Measurements from ENCODE around the gene DNAJB14. TPM values are rescaled to one million over a fixed set of nuclear protein-coding genes. Genes with fewer than 3 reads are reported as not detected.

The DNAJB14 gene
- total RNA-seq, 6 donors from 2014 or later = 37.7 to 57.4 (median 47.3) TPM

DNA sequence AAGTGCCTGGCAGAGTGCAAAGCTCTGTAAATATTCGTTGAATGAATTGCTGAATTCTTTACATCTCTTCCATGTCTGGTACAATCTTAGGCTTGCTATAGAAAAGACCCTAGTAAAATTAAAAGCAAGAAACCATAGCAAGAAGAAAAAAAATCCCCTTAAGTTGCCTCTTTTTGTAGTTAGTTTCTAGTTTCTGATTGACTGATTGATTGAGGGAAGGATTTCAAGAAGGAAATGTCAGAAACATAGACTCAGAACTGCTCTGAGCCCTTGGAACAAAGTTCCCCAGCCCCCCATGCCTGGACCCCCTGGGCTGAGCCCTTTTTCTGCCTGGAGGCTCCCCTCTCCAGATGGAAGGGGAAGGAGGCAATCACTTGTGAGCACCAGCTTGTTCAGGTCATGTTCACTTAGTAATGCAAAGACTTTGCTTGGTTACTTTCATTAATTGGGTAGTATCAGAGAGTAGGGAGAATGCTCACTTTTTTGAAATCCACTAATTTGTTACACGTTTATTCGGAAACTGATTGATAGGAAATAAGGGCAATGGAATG is 94.1 kb downstream of the DNAJB14 start:
- H3K27me3 ChIP-seq = no peaks in the 10 kb centered on the region
- TF ChIP-seq EP300 (IDR thresholded peaks at IDR 0.05) (no peak), POLR2A (IDR thresholded peaks at IDR 0.05) (no peak), POLR2AphosphoS5 (IDR thresholded peaks at IDR 0.05) (no peak)
- TF ChIP-seq, protein P1, sequence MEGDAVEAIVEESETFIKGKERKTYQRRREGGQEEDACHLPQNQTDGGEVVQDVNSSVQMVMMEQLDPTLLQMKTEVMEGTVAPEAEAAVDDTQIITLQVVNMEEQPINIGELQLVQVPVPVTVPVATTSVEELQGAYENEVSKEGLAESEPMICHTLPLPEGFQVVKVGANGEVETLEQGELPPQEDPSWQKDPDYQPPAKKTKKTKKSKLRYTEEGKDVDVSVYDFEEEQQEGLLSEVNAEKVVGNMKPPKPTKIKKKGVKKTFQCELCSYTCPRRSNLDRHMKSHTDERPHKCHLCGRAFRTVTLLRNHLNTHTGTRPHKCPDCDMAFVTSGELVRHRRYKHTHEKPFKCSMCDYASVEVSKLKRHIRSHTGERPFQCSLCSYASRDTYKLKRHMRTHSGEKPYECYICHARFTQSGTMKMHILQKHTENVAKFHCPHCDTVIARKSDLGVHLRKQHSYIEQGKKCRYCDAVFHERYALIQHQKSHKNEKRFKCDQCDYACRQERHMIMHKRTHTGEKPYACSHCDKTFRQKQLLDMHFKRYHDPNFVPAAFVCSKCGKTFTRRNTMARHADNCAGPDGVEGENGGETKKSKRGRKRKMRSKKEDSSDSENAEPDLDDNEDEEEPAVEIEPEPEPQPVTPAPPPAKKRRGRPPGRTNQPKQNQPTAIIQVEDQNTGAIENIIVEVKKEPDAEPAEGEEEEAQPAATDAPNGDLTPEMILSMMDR (IDR thresholded peaks at IDR 0.05) = no peak
- H3K27ac ChIP-seq = no peak overlapping the region
- 73 to 86% methylated on average over 3 of the region's 3 CpGs for WGBS, 2 donors
- ATAC-seq (ENCODE audit: low FRiP score in 2 of 2) (no peak), DNase-seq (no peak)
- no peaks in the 10 kb centered on the region for H3K36me3 ChIP-seq
- H3K4me3 ChIP-seq = no peak overlapping the region
- no peaks in the 10 kb centered on the region for H3K9me3 ChIP-seq
- H3K4me1 ChIP-seq = no peaks in the 10 kb centered on the region

DNA sequence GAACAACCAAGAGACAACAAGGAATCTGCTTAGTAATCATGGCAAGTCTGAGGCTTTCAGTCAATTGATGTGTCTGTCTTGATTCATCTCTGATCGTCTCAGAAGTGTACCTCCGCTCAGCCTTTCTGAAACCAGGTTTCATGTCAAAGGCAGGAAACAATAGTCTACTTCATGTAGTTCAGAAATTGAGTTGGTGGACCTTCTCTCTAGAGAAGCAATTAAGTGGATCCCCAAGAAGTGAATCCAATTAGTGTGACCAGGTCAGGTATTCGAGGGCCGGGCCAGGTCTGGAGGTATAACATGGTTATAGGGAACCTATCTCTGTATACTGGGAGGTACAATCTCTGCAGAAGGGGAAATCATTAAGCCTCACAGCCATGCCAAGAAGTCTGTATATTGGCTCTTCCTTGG is 97.8 kb downstream of the DNAJB14 start:
- Histone ChIP-seq H3K4me3 (no peak overlapping the region), H3K4me1 (no peaks in the 10 kb centered on the region), H3K36me3 (no peaks in the 10 kb centered on the region), H3K9me3 (no peaks in the 10 kb centered on the region), H3K27ac (no peak overlapping the region), H3K27me3 (no peaks in the 10 kb centered on the region)
- TF ChIP-seq POLR2AphosphoS5 (IDR thresholded peaks at IDR 0.05) (no peak), POLR2A (IDR thresholded peaks at IDR 0.05) (no peak), EP300 (IDR thresholded peaks at IDR 0.05) (no peak)
- TF ChIP-seq, protein P1 (IDR thresholded peaks at IDR 0.05) = no peak
- WGBS, 2 donors = 89 to 96% methylated on average over 4 of the region's 4 CpGs
- no peak for ATAC-seq (ENCODE audit: low FRiP score in 2 of 2)
- no peak for DNase-seq

GRCh38 chr4:99847362-99847976 is 98.9 kb downstream of the DNAJB14 start:
- DNase-seq (no peak), ATAC-seq (ENCODE audit: low FRiP score in 2 of 2) (peak in 1 of 2 donors; percentile 41)
- H3K4me3 ChIP-seq = no peak overlapping the region
- H3K27ac ChIP-seq = peak overlapping the region in 1 of 4 donors; percentile 44
- H3K4me1 ChIP-seq = no peaks in the 10 kb centered on the region
- no peaks in the 10 kb centered on the region for H3K27me3 ChIP-seq
- H3K9me3 ChIP-seq = no peaks in the 10 kb centered on the region
- TF ChIP-seq POLR2AphosphoS5 (IDR thresholded peaks at IDR 0.05) (no peak), POLR2A (IDR thresholded peaks at IDR 0.05) (no peak), EP300 (IDR thresholded peaks at IDR 0.05) (no peak)
- TF ChIP-seq, protein P1 (IDR thresholded peaks at IDR 0.05) = no peak
- 74 to 76% methylated on average over 10 of the region's 10 CpGs for WGBS, 2 donors
- H3K36me3 ChIP-seq = no peaks in the 10 kb centered on the region

DNA sequence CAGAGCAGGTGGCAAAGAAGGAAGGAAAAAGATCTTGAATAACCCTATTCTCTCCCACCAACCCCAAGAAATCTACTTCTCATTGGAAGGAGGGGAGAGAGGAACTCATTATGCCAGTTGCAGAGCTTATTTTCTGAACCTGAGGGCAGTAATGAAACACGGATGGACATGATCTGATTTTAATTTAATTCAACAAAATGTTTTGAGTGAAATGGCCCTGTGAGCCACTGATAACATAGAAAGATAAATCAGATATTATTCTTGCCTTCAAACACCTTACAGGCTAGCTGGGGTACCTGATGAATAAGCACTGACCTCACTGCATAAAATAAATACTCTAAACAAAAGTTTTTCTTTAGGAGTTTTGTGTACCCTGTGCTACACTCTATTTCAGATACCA is 99.5 kb downstream of the DNAJB14 start:
- ATAC-seq (ENCODE audit: low FRiP score in 2 of 2) (no peak), DNase-seq (no peak)
- no peak overlapping the region for H3K27ac ChIP-seq
- no peaks in the 10 kb centered on the region for H3K4me1 ChIP-seq
- 37 to 53% methylated on average over 1 of the region's 1 CpG for WGBS, 2 donors
- TF ChIP-seq POLR2AphosphoS5 (IDR thresholded peaks at IDR 0.05) = no peak
- TF ChIP-seq EP300 (IDR thresholded peaks at IDR 0.05) = no peak
- TF ChIP-seq, protein P1 (IDR thresholded peaks at IDR 0.05) = no peak
- TF ChIP-seq POLR2A (IDR thresholded peaks at IDR 0.05) = no peak
- no peaks in the 10 kb centered on the region for H3K9me3 ChIP-seq
- no peak overlapping the region for H3K4me3 ChIP-seq
- no peaks in the 10 kb centered on the region for H3K27me3 ChIP-seq
- H3K36me3 ChIP-seq = no peaks in the 10 kb centered on the region

Other genes starting within 250 kb of the DNAJB14 start
- 10 to 100 TPM in 3 of 6 donors, 1 to 10 TPM in 3; 5.6 to 14.5 (median 10.6) TPM for gene DAPP1, start 129.8 kb downstream of the DNAJB14 start, total RNA-seq
- 10 to 100 TPM in 5 of 6 donors, 1 to 10 TPM in 1; 6.4 to 46.3 (median 40.9) TPM for gene LAMTOR3, start 52.2 kb downstream of the DNAJB14 start, total RNA-seq
- gene H2AZ1, start 3.7 kb upstream of the DNAJB14 start, total RNA-seq = 100 to 1,000 TPM in 4 of 6 donors, 10 to 100 TPM in 2; 21.0 to 144 (median 112) TPM
- 1 to 10 TPM in 1 of 6 donors, under 1 TPM in 3, not detected in 2; 0.37 to 1.1 (median 0.63) TPM for gene DDIT4L, start 243.8 kb upstream of the DNAJB14 start, total RNA-seq

Data from upper lobe of left lung (tissue), 6 donors.